Keratinocyte (primary cell): ENCODE measurements around the gene GALNT7.

ENCODE experiments used
- EZH2 ChIP-seq: IDR thresholded peaks from one replicate; pipeline ENCODE4 v1.6.1; 2012; ENCODE audit warnings: inconsistent platforms, mild to moderate bottlenecking, low read length, moderate library complexity
- TF ChIP-seq, protein P1 (sequence below), 3 experiments: IDR thresholded peaks in 1 of 3; conservative IDR thresholded peaks in 1 of 3; optimal IDR thresholded peaks in 1 of 3; 2 replicates in 2 of 3; 3 replicates in 1 of 3; pipeline versions ENCODE3 to v1.5.1; 2011; ENCODE audit warnings: low read length in 3 of 3, mild to moderate bottlenecking in 3 of 3, moderate library complexity in 2 of 3, control low read depth in 1 of 3, inconsistent platforms in 1 of 3; ENCODE audit not compliant: insufficient read depth in 2 of 3; ENCODE audit errors: extremely low read depth in 1 of 3

DNA sequence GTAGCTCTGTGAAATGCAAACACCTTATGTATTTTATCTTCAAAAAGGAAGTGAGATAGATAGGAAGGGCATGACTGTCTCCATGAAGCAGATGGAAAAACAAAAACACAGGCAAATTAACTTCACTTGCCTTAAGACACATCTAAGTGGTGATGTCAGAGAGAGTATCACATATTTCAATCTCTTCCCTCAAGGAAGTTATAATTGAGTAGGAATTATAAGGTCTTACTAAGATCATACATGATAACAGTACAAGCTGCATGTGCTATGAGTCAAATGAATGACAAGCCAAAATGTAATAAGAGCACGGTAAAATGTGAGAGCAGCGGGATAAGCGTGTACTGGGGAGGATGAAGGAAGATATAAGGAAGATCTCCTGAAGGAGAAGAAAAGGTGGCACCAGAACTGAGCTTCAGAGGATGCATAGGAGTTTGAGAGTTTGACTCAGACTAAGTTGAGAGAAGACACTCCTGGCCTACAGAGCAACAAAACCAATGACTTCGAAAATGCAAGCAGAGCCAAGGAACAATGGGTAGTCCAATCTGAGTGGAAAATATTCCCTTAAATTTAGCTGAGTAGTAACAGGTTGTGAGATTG lies 43.3 kb upstream of the GALNT7 start:
- TF ChIP-seq, protein P1, sequence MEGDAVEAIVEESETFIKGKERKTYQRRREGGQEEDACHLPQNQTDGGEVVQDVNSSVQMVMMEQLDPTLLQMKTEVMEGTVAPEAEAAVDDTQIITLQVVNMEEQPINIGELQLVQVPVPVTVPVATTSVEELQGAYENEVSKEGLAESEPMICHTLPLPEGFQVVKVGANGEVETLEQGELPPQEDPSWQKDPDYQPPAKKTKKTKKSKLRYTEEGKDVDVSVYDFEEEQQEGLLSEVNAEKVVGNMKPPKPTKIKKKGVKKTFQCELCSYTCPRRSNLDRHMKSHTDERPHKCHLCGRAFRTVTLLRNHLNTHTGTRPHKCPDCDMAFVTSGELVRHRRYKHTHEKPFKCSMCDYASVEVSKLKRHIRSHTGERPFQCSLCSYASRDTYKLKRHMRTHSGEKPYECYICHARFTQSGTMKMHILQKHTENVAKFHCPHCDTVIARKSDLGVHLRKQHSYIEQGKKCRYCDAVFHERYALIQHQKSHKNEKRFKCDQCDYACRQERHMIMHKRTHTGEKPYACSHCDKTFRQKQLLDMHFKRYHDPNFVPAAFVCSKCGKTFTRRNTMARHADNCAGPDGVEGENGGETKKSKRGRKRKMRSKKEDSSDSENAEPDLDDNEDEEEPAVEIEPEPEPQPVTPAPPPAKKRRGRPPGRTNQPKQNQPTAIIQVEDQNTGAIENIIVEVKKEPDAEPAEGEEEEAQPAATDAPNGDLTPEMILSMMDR (optimal IDR thresholded peaks at IDR 0.05 in 1 of 3, IDR thresholded peaks at IDR 0.05 in 1 of 3, conservative IDR thresholded peaks at IDR 0.05 in 1 of 3; ENCODE audit: extremely low read depth in 1 of 3, insufficient read depth in 2 of 3, low read length in 3 of 3) = no peak
- no peak for TF ChIP-seq EZH2
